H1 (cell line): ENCODE results near the gene GIMAP4. TPM values are rescaled to one million over a fixed set of nuclear protein-coding genes. Genes with fewer than 3 reads are reported as not detected.

Source experiments
- CTCF ChIA-PET: fragments of 300-600 bp; sonication (Branson Sonifier 250); formaldehyde crosslinking; loops from one replicate; lab custom pipeline; 2021; ENCODE audit not compliant: partially characterized antibody; lab: Charles Lee
- POLR2A ChIA-PET: fragments of 300-600 bp; sonication (Branson Sonifier 250); formaldehyde crosslinking; loops from one replicate; lab custom pipeline; 2021; ENCODE audit warnings: inconsistent platforms; ENCODE audit not compliant: partially characterized antibody; lab: Charles Lee
- DNase-seq, 2 experiments: peaks; one replicate each; pipeline versions ENCODE4 v3.0.0 to v3.0.0-alpha.2; 2010 to 2022; ENCODE audit warnings: low spot score in 2 of 2, low read depth in 1 of 2, mixed read lengths in 1 of 2
- FAIRE-seq: peaks from 2 replicates; lab custom pipeline; 2011; peaks lifted over from hg19 to GRCh38; lab: Jason Lieb, UNC
- H2AFZ ChIP-seq: 2 replicates; pipeline ENCODE4 v1.8.1; 2012; ENCODE audit warnings: low read length, inconsistent platforms
- H2AK5ac ChIP-seq: 2 replicates; pipeline ENCODE4 v1.6.1; 2013; ENCODE audit warnings: low read depth, low read length
- H2BK120ac ChIP-seq: replicated peaks from 2 replicates; pipeline ENCODE3; 2013; ENCODE audit warnings: low read depth, low read length, inconsistent platforms
- H2BK12ac ChIP-seq: 2 replicates; pipeline ENCODE4 v1.6.1; 2013; ENCODE audit warnings: low read depth, low read length
- H2BK15ac ChIP-seq: 2 replicates; pipeline ENCODE4 v1.6.1; 2013; ENCODE audit warnings: low read length
- H2BK20ac ChIP-seq: 2 replicates; pipeline ENCODE4 v1.6.1; 2013; ENCODE audit warnings: low read length
- H2BK5ac ChIP-seq: 2 replicates; pipeline ENCODE4 v1.6.1; 2013; ENCODE audit warnings: low read depth, low read length
- H3K14ac ChIP-seq: 2 replicates; pipeline ENCODE4 v1.6.1; 2013; ENCODE audit warnings: inconsistent platforms; ENCODE audit not compliant: insufficient read length
- H3K18ac ChIP-seq: 2 replicates; pipeline ENCODE4 v1.6.1; 2013; ENCODE audit warnings: low read length; ENCODE audit errors: extremely low read depth
- H3K23ac ChIP-seq: 2 replicates; pipeline ENCODE4 v1.6.1; 2013; ENCODE audit warnings: inconsistent platforms; ENCODE audit not compliant: insufficient read length
- H3K23me2 ChIP-seq: 2 replicates; pipeline ENCODE4 v1.6.1; 2013; ENCODE audit warnings: low read depth, low read length
- H3K27ac ChIP-seq: 2 replicates; pipeline ENCODE4 v1.6.1; 2011; ENCODE audit warnings: low read depth, low read length, inconsistent platforms
- H3K27me3 ChIP-seq, 4 experiments: replicated peaks in 1 of 4; 1 replicate in 1 of 4; 2 replicates in 3 of 4; pipeline versions ENCODE4 v1.6.1 to v1.8.1; 2011 to 2013; ENCODE audit warnings: low read length in 3 of 4, mild to moderate bottlenecking in 3 of 4, inconsistent platforms in 2 of 4, mixed read lengths in 2 of 4, moderate library complexity in 1 of 4; ENCODE audit not compliant: control insufficient read depth in 3 of 4, insufficient read depth in 3 of 4; ENCODE audit errors: extremely low read depth in 1 of 4
- H3K36me3 ChIP-seq, 4 experiments: 2 replicates each; pipeline versions ENCODE4 v1.6.1 to v1.8.1; 2011 to 2013; ENCODE audit warnings: mild to moderate bottlenecking in 4 of 4, low read length in 3 of 4, moderate library complexity in 2 of 4, control low read depth in 1 of 4, inconsistent platforms in 1 of 4; ENCODE audit not compliant: insufficient read depth in 4 of 4, control insufficient read depth in 2 of 4
- H3K4ac ChIP-seq: replicated peaks from 2 replicates; pipeline ENCODE3; 2013; ENCODE audit warnings: low read length, low read depth, mixed read lengths, inconsistent platforms; ENCODE audit not compliant: insufficient read length
- H3K4me1 ChIP-seq, 4 experiments: replicated peaks in 1 of 4; 1 replicate in 1 of 4; 2 replicates in 3 of 4; pipeline versions ENCODE4 v1.6.1 to v1.8.1; 2011 to 2013; ENCODE audit warnings: low read length in 3 of 4, inconsistent platforms in 2 of 4, mixed read lengths in 1 of 4; ENCODE audit not compliant: insufficient read depth in 4 of 4, control insufficient read depth in 3 of 4
- H3K4me2 ChIP-seq, 2 experiments: 2 replicates each; pipeline versions ENCODE4 v1.6.1 to v1.8.1; 2011 to 2013; ENCODE audit warnings: low read depth in 2 of 2, low read length in 2 of 2, control low read depth in 1 of 2, inconsistent platforms in 1 of 2, mild to moderate bottlenecking in 1 of 2; ENCODE audit not compliant: insufficient read depth in 1 of 2
- H3K4me3 ChIP-seq, 4 experiments: fragments of 200-600, 300-600 bp in 1 of 4; sonication (generic), shearing (Covaris generic), sonication (Bioruptor Twin) in 1 of 4; 2 replicates each; pipeline versions ENCODE4 v1.5.1 to v1.8.1; 2011 to 2016; ENCODE audit warnings: low read length in 4 of 4, low read depth in 3 of 4, control low read depth in 2 of 4, inconsistent platforms in 2 of 4, mild to moderate bottlenecking in 2 of 4, mixed read lengths in 1 of 4, moderate library complexity in 1 of 4; ENCODE audit not compliant: insufficient read depth in 2 of 4; ENCODE audit errors: extremely low read depth in 1 of 4
- H3K56ac ChIP-seq: replicated peaks from 2 replicates; pipeline ENCODE3; 2013; ENCODE audit warnings: low read depth, mild to moderate bottlenecking, mixed read lengths, low read length, inconsistent platforms; ENCODE audit not compliant: insufficient read length
- H3K79me1 ChIP-seq: 2 replicates; pipeline ENCODE4 v1.6.1; 2013; ENCODE audit warnings: low read depth, low read length, control low read depth
- H3K79me2 ChIP-seq, 2 experiments: 2 replicates each; pipeline versions ENCODE4 v1.6.1 to v1.8.1; 2012 to 2013; ENCODE audit warnings: low read length in 2 of 2, mild to moderate bottlenecking in 2 of 2, inconsistent platforms in 1 of 2; ENCODE audit not compliant: insufficient read depth in 2 of 2, control insufficient read depth in 1 of 2
- H3K9ac ChIP-seq, 4 experiments: replicated peaks in 1 of 4; 1 replicate in 1 of 4; 2 replicates in 3 of 4; pipeline versions ENCODE4 v1.6.1 to v1.8.1; 2011 to 2013; ENCODE audit warnings: low read depth in 3 of 4, low read length in 3 of 4, control low read depth in 2 of 4, mild to moderate bottlenecking in 2 of 4, moderate library complexity in 2 of 4, inconsistent platforms in 1 of 4; ENCODE audit errors: extremely low read depth in 1 of 4
- H3K9me3 ChIP-seq, 2 experiments: 2 replicates each; pipeline versions ENCODE4 v1.6.1 to v1.8.1; 2012 to 2013; ENCODE audit warnings: mild to moderate bottlenecking in 2 of 2, moderate library complexity in 2 of 2, control low read depth in 1 of 2, inconsistent platforms in 1 of 2, low read depth in 1 of 2, low read length in 1 of 2, mixed read lengths in 1 of 2; ENCODE audit not compliant: insufficient read depth in 2 of 2
- H4K20me1 ChIP-seq, 2 experiments: replicated peaks in 1 of 2; 2 replicates each; pipeline versions ENCODE3 to v1.8.1; 2011 to 2013; ENCODE audit warnings: inconsistent platforms in 2 of 2, low read length in 2 of 2, mild to moderate bottlenecking in 1 of 2; ENCODE audit not compliant: insufficient read depth in 2 of 2, control insufficient read depth in 1 of 2
- H4K5ac ChIP-seq: 2 replicates; pipeline ENCODE4 v1.6.1; 2013; ENCODE audit warnings: low read length, low read depth, mixed read lengths, inconsistent platforms; ENCODE audit not compliant: insufficient read length
- H4K8ac ChIP-seq: 2 replicates; pipeline ENCODE4 v1.8.0; 2013; ENCODE audit warnings: mild to moderate bottlenecking, moderate library complexity, low read length, inconsistent platforms; ENCODE audit not compliant: insufficient read depth; ENCODE audit errors: extremely low read depth
- H4K91ac ChIP-seq: replicated peaks from 2 replicates; pipeline ENCODE3; 2013; ENCODE audit warnings: low read length, mixed read lengths, inconsistent platforms; ENCODE audit not compliant: insufficient read length
- BACH1 ChIP-seq: IDR thresholded peaks from 2 replicates; pipeline ENCODE4 v1.6.1; 2012; ENCODE audit warnings: low read length, improper control_type of control experiment
- CEBPB ChIP-seq: IDR thresholded peaks from 2 replicates; pipeline ENCODE4 v1.6.1; 2012; ENCODE audit warnings: low read depth, low read length
- KDM1A ChIP-seq: fragments of 200-600, 300-600 bp; sonication (generic); IDR thresholded peaks from 2 replicates; pipeline ENCODE4 v1.7.1; 2016; ENCODE audit warnings: mild to moderate bottlenecking, low read length, borderline replicate concordance
- RBBP5 ChIP-seq: IDR thresholded peaks from 2 replicates; pipeline ENCODE4 v1.7.1; 2012; ENCODE audit warnings: low read depth, mild to moderate bottlenecking, inconsistent platforms, low read length, moderate library complexity, borderline replicate concordance
- SIRT6 ChIP-seq: IDR thresholded peaks from one replicate; pipeline ENCODE4 v1.7.1; 2012; ENCODE audit warnings: low read length, inconsistent platforms
- TBP ChIP-seq: IDR thresholded peaks from 2 replicates; pipeline ENCODE4 v1.6.1; 2011; ENCODE audit warnings: low read depth, low read length, improper control_type of control experiment
- WGBS, 2 experiments: shearing (Covaris generic) in 1 of 2; methylation state at CpG; one replicate each; pipeline versions ENCODE4 v1.1.6 to v1.1.7; 2013 to 2015; ENCODE audit warnings: low lambda C conversion rate in 2 of 2, mixed read lengths in 2 of 2, inconsistent platforms in 1 of 2, low coverage in 1 of 2, missing lambda C conversion rate in 1 of 2; ENCODE audit not compliant: insufficient replicate concordance in 2 of 2, insufficient coverage in 1 of 2, insufficient read length in 1 of 2; ENCODE audit errors: extremely low coverage in 1 of 2, missing lambda C conversion rate in 1 of 2; 5-methylcytosine and 5-hydroxymethylcytosine counted together
- polyA plus RNA-seq, 7 experiments: library from polyadenylated mRNA; depleted of rRNA in 3 of 7; stranded (reverse) in 5 of 7; unstranded in 2 of 7; fragments of >200 nt in 5 of 7; fragments of 200-250 nt in 2 of 7; gene quantifications; 1 replicate in 5 of 7; 2 replicates in 1 of 7; 4 replicates in 1 of 7; pipeline versions ENCODE4 v1.2.1 to v1.2.3, GENCODE V29; 2011 to 2013; ENCODE audit warnings: missing spikeins in 2 of 7, mixed read lengths in 2 of 7
- total RNA-seq: library from RNA; stranded (reverse); fragmentation: NEBNext Ultra II Directional; extraction: Animal tissue kit (Norgen Biotek cat#: 25700); gene quantifications from 2 replicates; pipeline ENCODE4 v1.2.1, GENCODE V29; 2021

The GIMAP4 gene
- total and polyA plus RNA-seq, 2 of the 8 experiments (the other 6 are each of a cell fraction or from before 2014, with no cell fraction given) = 0.20 to 0.22 TPM

- Histone ChIP-seq H3K4ac (no peak overlapping the region), H3K23ac (no peak overlapping the region), H2BK5ac (no peak overlapping the region), H3K27me3 (no peaks in the 10 kb centered on the region), H3K36me3 (no peaks in the 10 kb centered on the region), H2BK12ac (no peak overlapping the region), H3K79me1 (no peaks in the 10 kb centered on the region), H3K27ac (no peak overlapping the region), H3K14ac (no peak overlapping the region), H3K4me1 (peaks cover 2 to 11% (median 7%) of the 10 kb centered on the region in 4 experiments; a peak in 5 of 7 replicates), H3K9ac (no peak overlapping the region), H3K9me3 (peaks cover 5 to 16% of the 10 kb centered on the region in 2 experiments; a peak in 2 of 4 replicates), H3K4me3 (no peak overlapping the region), H2AFZ (no peak overlapping the region), H4K91ac (no peak overlapping the region), H3K4me2 (no peak overlapping the region), H3K56ac (no peak overlapping the region), H2BK20ac (no peak overlapping the region), H2BK120ac (no peak overlapping the region), H3K18ac (no peak overlapping the region), H2BK15ac (no peak overlapping the region), H2AK5ac (no peak overlapping the region), H4K8ac (no peak overlapping the region), H4K20me1 (no peaks in the 10 kb centered on the region), H3K79me2 (no peaks in the 10 kb centered on the region), H3K23me2 (no peaks in the 10 kb centered on the region), H4K5ac (no peak overlapping the region)
- TF ChIP-seq CEBPB (no peak), BACH1 (no peak), SIRT6 (no peak), KDM1A (no peak), TBP (no peak), RBBP5 (no peak)
- ChIA-PET CTCF (interaction anchor here (1.2 kb wide), 1 partner anchor 114 kb away, joined by 3 read pairs; no protein-coding TSS in a partner anchor), POLR2A (no interaction called here)
- 69% methylated on average over 2 of the region's 2 CpGs; no CpG with 5 or more reads in 1 of the 2 experiments for WGBS, 2 experiments
- DNase-seq (no peak), FAIRE-seq (no peak)
Measured at GRCh38 chr7:150562919-150563318, 4.3 kb upstream of the GIMAP4 start.
